Astrocyte (in vitro differentiated cells and primary cell): ENCODE measurements around the gene RCAN3. TPM values are rescaled to one million over a fixed set of nuclear protein-coding genes. Genes with fewer than 3 reads are reported as not detected.

Source experiments
- DNase-seq: peaks from one replicate; pipeline ENCODE4 v3.0.0-alpha.2; 2010; ENCODE audit warnings: low read depth
- FAIRE-seq: peaks from 2 replicates; lab custom pipeline; 2011; peaks lifted over from hg19 to GRCh38; lab: Jason Lieb, UNC
- H2AFZ ChIP-seq: 2 replicates; pipeline ENCODE4 v1.6.0; 2012; ENCODE audit warnings: low read depth, low read length, inconsistent platforms
- H3K27ac ChIP-seq: 2 replicates; pipeline ENCODE4 v1.5.1; 2011; ENCODE audit warnings: low read depth, low read length, inconsistent platforms
- H3K27me3 ChIP-seq: 2 replicates; pipeline ENCODE4 v1.6.0; 2011; ENCODE audit warnings: low read length, inconsistent platforms; ENCODE audit not compliant: insufficient read depth
- H3K36me3 ChIP-seq: 2 replicates; pipeline ENCODE4 v1.5.1; 2011; ENCODE audit warnings: low read length, inconsistent platforms; ENCODE audit not compliant: insufficient read depth
- H3K4me1 ChIP-seq: 2 replicates; pipeline ENCODE4 v1.5.1; 2011; ENCODE audit warnings: low read length, inconsistent platforms; ENCODE audit not compliant: insufficient read depth
- H3K4me2 ChIP-seq: 2 replicates; pipeline ENCODE4 v1.6.0; 2012; ENCODE audit warnings: low read length, inconsistent platforms
- H3K4me3 ChIP-seq: 2 replicates; pipeline ENCODE4 v1.5.1; 2011; ENCODE audit warnings: low read depth, mild to moderate bottlenecking, low read length, inconsistent platforms; ENCODE audit not compliant: insufficient read depth
- H3K79me2 ChIP-seq: 2 replicates; pipeline ENCODE4 v1.6.0; 2012; ENCODE audit warnings: mild to moderate bottlenecking, low read length, inconsistent platforms; ENCODE audit not compliant: insufficient read depth
- H3K9ac ChIP-seq: 2 replicates; pipeline ENCODE4 v1.6.0; 2012; ENCODE audit warnings: mild to moderate bottlenecking, low read length, inconsistent platforms
- H3K9me3 ChIP-seq: 2 replicates; pipeline ENCODE4 v1.5.1; 2012; ENCODE audit warnings: low read depth, mild to moderate bottlenecking, low read length, inconsistent platforms; ENCODE audit not compliant: insufficient read depth
- H4K20me1 ChIP-seq: 2 replicates; pipeline ENCODE4 v1.6.0; 2012; ENCODE audit warnings: low read length, inconsistent platforms; ENCODE audit not compliant: insufficient read depth
- H3K27ac Mint-ChIP-seq: one replicate; pipeline ENCODE4 v1.8.0; 2021; ENCODE audit warnings: mild to moderate bottlenecking, mixed read lengths; ENCODE audit not compliant: unreplicated experiment
- H3K27me3 Mint-ChIP-seq: one replicate; pipeline ENCODE4 v1.8.0; 2021; ENCODE audit warnings: low read depth, mixed read lengths; ENCODE audit not compliant: unreplicated experiment
- H3K36me3 Mint-ChIP-seq: one replicate; pipeline ENCODE4 v1.8.0; 2021; ENCODE audit warnings: low read depth, mixed read lengths; ENCODE audit not compliant: unreplicated experiment
- H3K4me1 Mint-ChIP-seq: one replicate; pipeline ENCODE4 v1.8.0; 2021; ENCODE audit warnings: low read depth, mixed read lengths; ENCODE audit not compliant: unreplicated experiment
- H3K4me3 Mint-ChIP-seq: one replicate; pipeline ENCODE4 v1.8.0; 2021; ENCODE audit warnings: mild to moderate bottlenecking, moderate library complexity, mixed read lengths; ENCODE audit not compliant: unreplicated experiment
- H3K9me3 Mint-ChIP-seq: one replicate; pipeline ENCODE4 v1.8.0; 2021; ENCODE audit warnings: mild to moderate bottlenecking, mixed read lengths; ENCODE audit not compliant: unreplicated experiment
- EZH2 ChIP-seq: IDR thresholded peaks from 2 replicates; pipeline ENCODE4 v1.6.1; 2012; ENCODE audit warnings: mild to moderate bottlenecking, low read length, inconsistent platforms; ENCODE audit not compliant: insufficient read depth
- total RNA-seq: library from RNA; stranded (reverse); gene quantifications from 2 replicates; pipeline ENCODE4 v1.2.1, GENCODE V29; 2021
- TF ChIP-seq, protein P1 (sequence below): IDR thresholded peaks from 2 replicates; pipeline ENCODE4 v1.5.1; 2011; ENCODE audit warnings: low read depth, mild to moderate bottlenecking, inconsistent platforms, low read length, moderate library complexity; ENCODE audit not compliant: insufficient read depth

Gene RCAN3
- total RNA-seq, 1 donor from 2014 or later = 17.7 TPM

DNA sequence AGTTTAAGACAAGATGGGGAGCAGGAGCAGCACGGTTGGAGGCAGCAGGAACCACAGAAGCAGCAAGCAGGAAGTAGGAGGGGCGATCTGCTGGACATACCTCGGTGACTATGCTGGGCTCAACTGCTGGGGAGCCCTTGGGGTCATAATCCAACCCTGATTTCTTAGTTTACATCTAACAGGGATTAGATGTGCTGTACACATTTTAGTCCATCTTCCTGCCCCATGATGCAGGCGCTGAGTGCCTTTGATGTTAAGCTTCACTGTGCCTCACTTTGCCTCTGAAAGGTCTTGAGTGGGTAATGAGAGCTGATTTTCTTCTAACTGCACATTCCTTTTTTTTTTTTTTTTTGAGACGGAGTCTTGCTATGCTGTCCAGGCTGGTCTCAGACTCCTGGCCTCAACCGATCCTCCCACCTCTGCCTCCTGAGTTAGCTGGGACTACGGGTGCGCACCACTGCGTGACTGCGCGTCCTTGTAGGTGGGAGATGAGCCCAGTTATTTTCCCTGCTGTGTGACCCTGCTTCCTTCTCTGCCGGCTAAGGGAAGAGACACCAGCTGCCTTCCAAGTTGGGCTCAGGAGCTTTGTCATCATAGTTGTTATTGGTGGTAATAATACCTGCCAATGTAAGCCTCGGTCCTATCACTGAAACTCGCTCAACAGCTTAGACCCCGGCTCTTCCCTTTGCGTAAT is 1.1 kb upstream of the RCAN3 start:
- peaks cover 6% of the 10 kb centered on the region for H3K27me3 Mint-ChIP-seq
- H3K4me2 ChIP-seq = peak overlapping the region; percentile 94
- H3K4me3 ChIP-seq = peak overlapping the region; percentile 78
- no peaks in the 10 kb centered on the region for H3K9me3 ChIP-seq
- FAIRE-seq (no peak), DNase-seq (no peak)
- no peaks in the 10 kb centered on the region for H3K36me3 ChIP-seq
- peaks cover 4% of the 10 kb centered on the region for H3K79me2 ChIP-seq
- H3K9ac ChIP-seq = peak overlapping the region; percentile 87
- peak overlapping the region; percentile 88 for H2AFZ ChIP-seq
- peaks cover 2% of the 10 kb centered on the region for H3K4me1 Mint-ChIP-seq
- H3K9me3 Mint-ChIP-seq = no peaks in the 10 kb centered on the region
- H3K4me1 ChIP-seq = peaks cover 11% of the 10 kb centered on the region
- no peaks in the 10 kb centered on the region for H4K20me1 ChIP-seq
- H3K36me3 Mint-ChIP-seq = no peaks in the 10 kb centered on the region
- no peaks in the 10 kb centered on the region for H3K27me3 ChIP-seq
- H3K27ac ChIP-seq = no peak overlapping the region
- H3K27ac Mint-ChIP-seq = peak overlapping the region; percentile 56
- no peak for TF ChIP-seq EZH2
- TF ChIP-seq, protein P1, sequence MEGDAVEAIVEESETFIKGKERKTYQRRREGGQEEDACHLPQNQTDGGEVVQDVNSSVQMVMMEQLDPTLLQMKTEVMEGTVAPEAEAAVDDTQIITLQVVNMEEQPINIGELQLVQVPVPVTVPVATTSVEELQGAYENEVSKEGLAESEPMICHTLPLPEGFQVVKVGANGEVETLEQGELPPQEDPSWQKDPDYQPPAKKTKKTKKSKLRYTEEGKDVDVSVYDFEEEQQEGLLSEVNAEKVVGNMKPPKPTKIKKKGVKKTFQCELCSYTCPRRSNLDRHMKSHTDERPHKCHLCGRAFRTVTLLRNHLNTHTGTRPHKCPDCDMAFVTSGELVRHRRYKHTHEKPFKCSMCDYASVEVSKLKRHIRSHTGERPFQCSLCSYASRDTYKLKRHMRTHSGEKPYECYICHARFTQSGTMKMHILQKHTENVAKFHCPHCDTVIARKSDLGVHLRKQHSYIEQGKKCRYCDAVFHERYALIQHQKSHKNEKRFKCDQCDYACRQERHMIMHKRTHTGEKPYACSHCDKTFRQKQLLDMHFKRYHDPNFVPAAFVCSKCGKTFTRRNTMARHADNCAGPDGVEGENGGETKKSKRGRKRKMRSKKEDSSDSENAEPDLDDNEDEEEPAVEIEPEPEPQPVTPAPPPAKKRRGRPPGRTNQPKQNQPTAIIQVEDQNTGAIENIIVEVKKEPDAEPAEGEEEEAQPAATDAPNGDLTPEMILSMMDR = no peak
- peak overlapping the region; percentile 89 for H3K4me3 Mint-ChIP-seq

DNA sequence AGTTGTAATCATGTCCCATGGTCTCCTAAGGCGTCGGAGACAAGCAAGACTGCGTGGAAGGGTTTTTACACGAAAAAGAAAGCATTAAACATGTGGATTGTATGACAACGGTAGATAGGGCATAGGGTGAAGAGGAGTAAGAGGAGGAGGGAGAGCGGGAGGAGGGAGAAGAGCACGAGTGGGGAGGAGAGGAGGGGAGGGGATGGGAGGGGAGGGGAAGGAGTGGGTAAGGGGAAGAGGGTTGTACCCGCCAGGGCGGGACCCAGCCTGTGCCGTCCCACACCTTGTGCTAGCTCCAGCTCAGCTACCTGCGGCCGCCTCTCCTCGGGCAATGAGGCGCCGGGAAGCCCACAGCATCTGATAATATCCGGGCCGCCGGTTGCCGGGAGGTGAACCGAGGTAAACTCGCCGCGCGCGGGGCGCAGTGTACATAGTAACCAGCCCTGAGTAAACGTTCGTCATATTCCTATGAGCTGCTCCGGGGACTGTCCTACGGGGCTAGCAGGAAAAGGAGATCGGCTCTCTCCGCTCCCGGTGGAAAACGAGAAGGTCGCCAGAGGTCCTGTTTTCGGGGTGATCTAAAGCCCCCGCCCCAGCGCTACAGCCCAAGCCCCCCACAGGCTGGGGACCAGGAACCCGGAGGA is 449 bp upstream of the RCAN3 start:
- Histone ChIP-seq H3K4me3 (peak overlapping the region; percentile 78), H2AFZ (peak overlapping the region; percentile 88), H4K20me1 (peaks cover 6% of the 10 kb centered on the region), H3K79me2 (peaks cover 4% of the 10 kb centered on the region), H3K27me3 (no peaks in the 10 kb centered on the region), H3K9ac (peak overlapping the region; percentile 87), H3K36me3 (no peaks in the 10 kb centered on the region), H3K27ac (peak overlapping the region; percentile 57), H3K4me2 (peak overlapping the region; percentile 94), H3K9me3 (no peaks in the 10 kb centered on the region), H3K4me1 (peaks cover 11% of the 10 kb centered on the region)
- DNase-seq (peak; percentile 44), FAIRE-seq (no peak)
- H3K4me3 Mint-ChIP-seq = peak overlapping the region; percentile 89
- peaks cover 2% of the 10 kb centered on the region for H3K4me1 Mint-ChIP-seq
- no peaks in the 10 kb centered on the region for H3K36me3 Mint-ChIP-seq
- no peak for TF ChIP-seq EZH2
- TF ChIP-seq, protein P1 = no peak
- no peaks in the 10 kb centered on the region for H3K9me3 Mint-ChIP-seq
- H3K27ac Mint-ChIP-seq = peak overlapping the region; percentile 56
- peaks cover 6% of the 10 kb centered on the region for H3K27me3 Mint-ChIP-seq
